RWPE1 (cell line): ENCODE measurements around the gene YWHAG.
"Not testable (repeated sequence)": the region's sequence is repeated elsewhere in the genome, so short reads cannot be mapped to it uniquely, and the experiment has no call there.

Source experiments
- CTCF ChIA-PET: fragments of 350-600 bp; sonication (Branson Sonifier 250); formaldehyde crosslinking; extraction: SDS; loops from one replicate; lab custom pipeline; 2021; lab: Yijun Ruan, JAX
- POLR2A ChIA-PET: fragments of 400-600 bp; formaldehyde crosslinking; extraction: SDS; loops from one replicate; lab custom pipeline; 2020; ENCODE audit warnings: antibody characterized with exemption; ENCODE audit not compliant: low non-redundant PET; lab: Yijun Ruan, JAX
- DNase-seq: peaks from one replicate; pipeline ENCODE4 v3.0.0; 2012; ENCODE audit warnings: low spot score
- H3K27ac ChIP-seq: fragments of 450-650 bp; 2 replicates; pipeline ENCODE4 v1.5.1; 2017
- TF ChIP-seq, protein P1 (sequence below): fragments of 450-650 bp; conservative IDR thresholded peaks from 2 replicates; pipeline ENCODE4 v1.5.1; 2017; ENCODE audit warnings: low read depth, mild to moderate bottlenecking

The YWHAG gene

GRCh38 chr7:76393116-76394031 is 34.6 kb upstream of the YWHAG start:
- TF ChIP-seq, protein P1, sequence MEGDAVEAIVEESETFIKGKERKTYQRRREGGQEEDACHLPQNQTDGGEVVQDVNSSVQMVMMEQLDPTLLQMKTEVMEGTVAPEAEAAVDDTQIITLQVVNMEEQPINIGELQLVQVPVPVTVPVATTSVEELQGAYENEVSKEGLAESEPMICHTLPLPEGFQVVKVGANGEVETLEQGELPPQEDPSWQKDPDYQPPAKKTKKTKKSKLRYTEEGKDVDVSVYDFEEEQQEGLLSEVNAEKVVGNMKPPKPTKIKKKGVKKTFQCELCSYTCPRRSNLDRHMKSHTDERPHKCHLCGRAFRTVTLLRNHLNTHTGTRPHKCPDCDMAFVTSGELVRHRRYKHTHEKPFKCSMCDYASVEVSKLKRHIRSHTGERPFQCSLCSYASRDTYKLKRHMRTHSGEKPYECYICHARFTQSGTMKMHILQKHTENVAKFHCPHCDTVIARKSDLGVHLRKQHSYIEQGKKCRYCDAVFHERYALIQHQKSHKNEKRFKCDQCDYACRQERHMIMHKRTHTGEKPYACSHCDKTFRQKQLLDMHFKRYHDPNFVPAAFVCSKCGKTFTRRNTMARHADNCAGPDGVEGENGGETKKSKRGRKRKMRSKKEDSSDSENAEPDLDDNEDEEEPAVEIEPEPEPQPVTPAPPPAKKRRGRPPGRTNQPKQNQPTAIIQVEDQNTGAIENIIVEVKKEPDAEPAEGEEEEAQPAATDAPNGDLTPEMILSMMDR, result no peak
- ChIA-PET CTCF (interaction anchor here (0.6 kb wide), 1 partner anchor 9 kb away, joined by 3 read pairs; no protein-coding TSS in a partner anchor), POLR2A (no interaction called here)
- H3K27ac ChIP-seq, result peak overlapping the region; percentile 91
- peak; percentile 94 for DNase-seq

DNA sequence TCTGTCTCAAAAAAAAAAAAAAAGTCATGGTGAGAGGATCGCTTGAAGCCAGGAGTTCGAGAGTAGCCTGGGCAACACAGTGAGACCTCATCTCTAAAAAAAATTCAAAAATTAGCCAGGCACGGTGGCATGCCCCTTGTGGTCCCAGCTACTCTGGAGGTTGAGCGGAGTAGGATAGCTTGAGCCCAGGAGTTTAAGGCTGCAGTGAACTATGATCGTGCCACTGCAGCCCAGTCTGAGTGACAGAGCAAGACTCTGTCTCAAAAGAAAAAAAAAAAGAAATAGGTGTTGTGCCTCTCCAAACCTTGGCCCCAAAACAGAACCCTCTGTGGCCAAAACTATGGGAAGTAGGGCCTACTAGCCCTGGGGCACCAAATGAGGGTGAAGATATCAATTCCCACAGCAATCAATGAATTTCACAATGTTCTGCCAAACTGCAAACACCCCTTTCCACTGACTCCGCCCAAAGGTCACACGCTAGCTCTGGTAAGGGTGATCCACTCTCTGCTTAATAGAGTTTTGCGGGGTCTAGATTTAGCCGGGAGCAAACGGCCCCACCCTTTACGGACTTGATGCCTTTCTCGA is 33.8 kb upstream of the YWHAG start:
- CTCF ChIA-PET, result no interaction called here
- POLR2A ChIA-PET, result no interaction called here
- DNase-seq, result peak; percentile 30
- peak overlapping the region; percentile 91 for H3K27ac ChIP-seq
- TF ChIP-seq, protein P1, result no peak

- TF ChIP-seq, protein P1, result no peak
- DNase-seq, result no peak
- peak overlapping the region; percentile 91 for H3K27ac ChIP-seq
- POLR2A ChIA-PET, result no interaction called here
- CTCF ChIA-PET, result no interaction called here
Observed at GRCh38 chr7:76390092-76390491, 31.3 kb upstream of the YWHAG start.

- POLR2A ChIA-PET, DNase-seq, CTCF ChIA-PET: not testable (repeated sequence)
- peak overlapping the region; percentile 91 for H3K27ac ChIP-seq
Observed at GRCh38 chr7:76387789-76388188, 29.0 kb upstream of the YWHAG start.

- CTCF ChIA-PET, result interaction anchor here (1.0 kb wide), 1 partner anchor 27 kb away, joined by 3 read pairs; no protein-coding TSS in a partner anchor
- TF ChIP-seq, protein P1, result no peak
- DNase-seq, result no peak
- peak overlapping the region; percentile 91 for H3K27ac ChIP-seq
- POLR2A ChIA-PET, result no interaction called here
Observed at GRCh38 chr7:76386691-76387260, 28.0 kb upstream of the YWHAG start.

DNA sequence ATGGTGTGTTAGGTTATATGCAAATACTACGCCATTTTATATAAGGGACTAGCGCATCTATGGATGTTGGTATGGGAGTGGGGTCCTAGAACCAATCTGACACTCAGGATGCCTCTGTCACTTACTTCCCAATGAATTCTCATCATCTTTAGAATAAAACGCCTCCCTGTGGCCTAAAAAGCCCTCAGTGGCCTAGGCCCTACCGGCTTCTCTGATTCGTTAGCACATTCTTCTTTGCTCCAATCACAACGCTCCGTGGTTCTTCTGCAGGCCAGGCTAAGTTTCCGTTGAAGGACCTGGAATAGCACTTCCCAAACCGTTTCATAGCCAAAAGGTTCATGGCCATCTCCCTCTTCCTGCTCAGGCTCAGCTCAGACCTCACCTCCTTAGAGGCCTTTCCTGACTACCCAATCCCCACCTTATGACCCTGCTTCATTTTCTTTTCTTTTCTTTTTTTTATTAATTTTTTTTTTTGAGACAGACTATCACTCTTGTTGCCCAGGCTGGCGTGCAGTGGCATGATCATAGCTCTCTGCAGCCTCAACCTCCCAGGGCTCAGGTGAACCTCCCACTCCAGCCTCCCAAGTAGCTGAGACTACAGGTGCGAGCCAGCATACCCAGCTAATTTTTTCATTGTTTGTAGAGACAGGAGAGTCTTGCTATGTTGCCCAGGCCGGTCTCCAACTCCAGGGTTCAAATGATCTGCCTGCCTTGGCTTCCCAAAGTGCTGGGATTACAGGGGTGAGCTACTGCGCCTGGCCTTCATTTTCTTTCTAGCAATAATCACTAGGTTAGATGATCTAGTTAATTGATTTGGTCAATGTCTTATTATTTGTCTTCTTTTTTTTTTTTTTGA is 24.5 kb upstream of the YWHAG start:
- CTCF ChIA-PET, result interaction anchor here (0.6 kb wide), 2 partner anchors 101 to 1142 kb away, joined by 4 read pairs; no protein-coding TSS in a partner anchor
- peak overlapping the region; percentile 99 for H3K27ac ChIP-seq
- TF ChIP-seq, protein P1, result no peak
- peak; percentile 38 for DNase-seq
- POLR2A ChIA-PET, result no interaction called here
